Loucy (cell line): ENCODE results near the gene SOX13.

ENCODE experiments used
- CTCF ChIP-seq: fragments of 200-600 bp; sonication (generic); conservative IDR thresholded peaks from 2 replicates; pipeline ENCODE4 v1.5.1; 2014; ENCODE audit warnings: mild to moderate bottlenecking, antibody characterized with exemption, low read length
- EZH2phosphoT487 ChIP-seq: fragments of 200-600 bp; IDR thresholded peaks from 2 replicates; pipeline ENCODE4 v1.6.1; 2018; ENCODE audit warnings: antibody characterized with exemption, mild to moderate bottlenecking, moderate library complexity, borderline replicate concordance

GRCh38 chr1:204045430-204045829 lies 27.5 kb upstream of the SOX13 start:
- TF ChIP-seq CTCF: no peak
- no peak for TF ChIP-seq EZH2phosphoT487
